AML-193 (cell line): ENCODE data around the gene MAGT1.
A peak's percentile ranks its signal among the peaks of the same experiment; 100 is the strongest.
"Not testable (repeated sequence)": the region's sequence is repeated elsewhere in the genome, so short reads cannot be mapped to it uniquely, and the experiment has no call there.

Experiments
- DNase-seq, 2 experiments: peaks; one replicate each; lab custom pipeline; 2025; lab: John Stamatoyannopoulos, UW

MAGT1 gene

DNA sequence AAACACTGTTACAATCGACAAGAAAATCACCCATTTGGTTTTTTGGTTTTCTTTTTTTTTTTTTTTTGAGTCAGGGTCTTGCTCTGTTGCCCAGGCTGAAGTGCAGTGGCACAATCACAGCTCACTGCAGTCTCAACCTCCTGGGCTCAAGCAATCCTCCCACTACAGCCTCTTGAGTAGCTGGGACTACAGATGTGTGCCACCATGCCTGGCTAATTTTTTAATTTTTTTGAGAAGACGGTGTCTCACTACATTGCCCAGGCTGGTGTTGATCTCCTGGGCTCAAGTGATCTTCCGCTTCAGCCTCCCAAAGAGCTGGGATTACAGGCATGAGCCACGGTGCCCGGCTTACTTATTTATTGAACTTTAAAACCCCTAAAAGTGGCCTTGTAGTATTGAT is 63.7 kb downstream of the MAGT1 start:
- not testable (repeated sequence) for DNase-seq

DNA sequence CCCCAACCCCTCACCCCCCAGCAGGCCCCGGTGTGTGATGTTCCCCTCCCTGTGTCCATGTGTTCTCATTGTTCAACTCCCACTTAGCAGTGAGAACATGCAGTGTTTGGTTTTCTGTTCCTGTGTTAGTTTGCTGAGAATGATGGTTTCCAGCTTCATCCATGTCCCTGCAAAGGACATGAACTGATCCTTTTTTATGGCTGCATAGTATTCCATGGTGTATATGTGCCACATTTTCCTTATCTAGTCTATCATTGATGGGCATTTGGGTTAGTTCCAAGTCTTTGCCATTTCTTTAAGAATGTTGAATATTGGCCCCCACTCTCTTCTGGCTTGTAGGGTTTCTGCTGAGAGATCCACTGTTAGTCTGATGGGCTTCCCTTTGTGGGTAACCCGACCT is 73.2 kb downstream of the MAGT1 start:
- DNase-seq: not testable (repeated sequence)

- no peak for DNase-seq
Observed at GRCh38 chrX:77820091-77820727, 75.0 kb downstream of the MAGT1 start.

GRCh38 chrX:77814210-77814609 is 81.0 kb downstream of the MAGT1 start:
- no peak for DNase-seq

GRCh38 chrX:77802201-77802600 is 93.0 kb downstream of the MAGT1 start:
- no peak for DNase-seq

DNA sequence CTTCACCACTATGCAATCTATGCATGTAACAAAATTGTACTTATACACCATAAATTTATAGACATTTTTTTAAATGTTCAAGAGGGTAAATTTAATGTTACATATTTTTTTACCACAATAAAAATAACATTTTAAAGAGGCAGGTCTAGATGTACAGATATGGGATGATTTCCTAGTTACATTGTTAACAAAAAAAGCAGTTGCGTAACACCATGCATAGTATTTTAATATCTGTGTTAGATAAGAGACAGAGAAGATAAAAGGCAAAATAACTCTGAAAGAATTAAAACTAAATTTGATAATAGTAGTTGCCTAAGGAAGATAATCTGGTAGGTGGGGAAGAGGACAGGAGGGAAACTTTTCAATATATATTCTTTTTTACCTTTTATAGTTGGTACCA is 100.1 kb downstream of the MAGT1 start:
- DNase-seq: no peak

DNA sequence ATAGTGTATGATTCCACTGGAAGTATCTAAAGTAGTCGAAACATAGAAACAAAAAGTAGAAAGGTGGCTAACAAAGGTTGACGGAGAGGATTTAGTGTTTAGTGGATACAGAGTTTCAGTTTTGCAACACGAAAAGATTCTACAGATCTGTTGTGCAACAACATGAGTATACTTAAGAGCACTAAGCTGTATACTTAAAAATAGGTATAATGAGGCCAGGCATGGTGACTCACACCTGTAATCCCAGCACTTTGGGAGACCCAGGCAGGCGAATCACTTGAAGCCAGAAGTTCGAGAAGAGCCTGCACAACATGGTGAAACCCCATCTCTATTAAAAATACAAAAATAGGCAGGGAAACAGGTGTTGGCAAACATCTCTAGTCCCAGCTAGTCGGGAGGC is 101.3 kb downstream of the MAGT1 start:
- DNase-seq: no peak

GRCh38 chrX:77788050-77788449 is 107.2 kb downstream of the MAGT1 start:
- peak; percentile 67 to 71 for DNase-seq

DNA sequence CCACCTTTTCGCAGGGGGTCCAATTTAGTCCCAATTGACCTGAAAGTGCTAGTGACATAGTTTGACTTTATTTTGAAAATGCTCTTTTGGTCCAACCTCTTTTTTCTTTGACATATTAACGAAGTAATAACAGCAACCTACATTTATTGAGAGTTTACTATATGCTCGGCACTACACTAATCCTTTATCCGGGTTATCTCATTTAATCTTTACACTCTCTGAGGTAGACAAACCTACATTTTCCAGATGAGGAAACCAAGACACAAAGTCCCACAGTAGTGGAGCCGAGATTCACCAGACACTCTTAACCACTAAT is 108.9 kb downstream of the MAGT1 start:
- DNase-seq: peak in 1 of 2 experiments; percentile 6

DNA sequence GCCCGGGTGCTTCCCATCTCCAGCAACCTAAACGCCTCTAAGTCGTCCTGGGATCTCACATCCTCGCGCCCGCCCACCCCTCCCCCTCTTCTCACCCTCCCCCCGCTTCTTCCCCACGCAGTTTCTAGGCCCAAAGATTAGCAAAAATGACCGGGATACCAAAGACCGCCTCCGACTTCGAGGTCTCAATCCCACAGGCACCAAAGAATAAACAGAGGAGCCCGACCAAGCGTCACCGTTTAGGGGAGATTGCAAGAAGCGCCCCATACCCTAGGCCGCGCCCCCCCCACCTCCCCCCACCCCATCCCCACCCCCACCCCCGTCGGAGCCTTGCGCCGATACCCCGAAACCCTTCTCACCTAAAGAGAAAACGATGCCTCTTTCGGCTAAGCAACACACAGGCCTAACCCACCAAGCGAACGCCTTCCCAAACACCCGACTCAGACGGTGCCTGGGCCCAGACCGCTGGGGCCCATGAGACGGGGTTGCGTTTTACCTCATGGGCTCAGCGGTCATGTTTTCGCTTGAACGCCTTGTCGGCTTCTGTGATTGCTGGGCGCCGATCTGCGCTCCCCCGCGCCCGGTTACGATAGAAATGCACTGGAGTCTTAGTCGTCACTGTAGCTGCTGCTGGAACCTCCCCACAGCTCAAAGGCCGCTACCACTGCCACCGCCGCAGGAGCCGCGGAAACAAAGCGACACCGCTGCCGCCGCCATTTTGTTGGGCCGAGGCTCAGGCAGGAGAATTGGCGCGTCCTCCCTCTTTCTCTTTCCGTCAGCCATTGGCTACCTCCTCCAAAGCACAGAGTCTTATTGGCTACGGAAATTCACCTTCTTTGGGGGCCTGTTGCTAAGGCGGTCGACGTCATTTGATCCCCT is 109.5 kb downstream of the MAGT1 start, which contains the start of gene ATRX:
Gene ATRX (minus strand): TSS at position 731 of the 879 bp plus-strand sequence. CDS start 215 bp downstream, at position 516.
- DNase-seq: peak; percentile 59 to 68

DNA sequence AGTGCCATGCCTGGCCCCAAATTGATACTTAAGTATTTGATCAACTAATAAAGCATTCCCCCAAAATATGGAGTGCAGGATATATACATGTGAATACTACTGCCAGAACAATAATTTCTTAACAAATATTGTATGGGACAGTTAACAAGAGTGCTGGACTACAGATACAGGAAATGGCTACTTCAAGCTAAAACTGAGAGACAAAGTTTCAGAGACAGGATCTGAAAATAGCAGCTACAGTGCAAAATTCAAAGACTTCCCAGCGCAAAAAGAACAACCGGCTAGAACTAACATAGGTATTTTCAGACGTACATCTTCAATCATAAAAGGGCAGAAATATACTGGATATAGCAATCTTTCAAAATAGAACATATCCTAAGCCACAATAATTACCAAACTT is 115.5 kb downstream of the MAGT1 start:
- no peak for DNase-seq

GRCh38 chrX:77776659-77777058 is 118.6 kb downstream of the MAGT1 start:
- no peak for DNase-seq
